Jurkat, Clone E6-1 (cell line): Measurements from ENCODE around the gene CNTN1.

Source experiments
- DNase-seq: peaks from one replicate; pipeline ENCODE4 v3.0.0-alpha.2; 2011; ENCODE audit warnings: low read depth, low spot score
- H3K4me3 ChIP-seq: 2 replicates; pipeline ENCODE4 v1.5.1; 2011; ENCODE audit warnings: mild to moderate bottlenecking, low read length, control low read depth, moderate library complexity

CNTN1 gene

GRCh38 chr12:40921563-40922163 is 229.4 kb downstream of the CNTN1 start:
- DNase-seq = peak; percentile 3
- H3K4me3 ChIP-seq = no peak overlapping the region

GRCh38 chr12:40937891-40938290 is 245.7 kb downstream of the CNTN1 start:
- no peak for DNase-seq
- no peak overlapping the region for H3K4me3 ChIP-seq

GRCh38 chr12:40942326-40942725 is 250.1 kb downstream of the CNTN1 start:
- H3K4me3 ChIP-seq = no peak overlapping the region
- DNase-seq = no peak

- DNase-seq = no peak
- no peak overlapping the region for H3K4me3 ChIP-seq
Observed at GRCh38 chr12:40945772-40946171, 253.5 kb downstream of the CNTN1 start.

- peak; percentile 27 for DNase-seq
- no peak overlapping the region for H3K4me3 ChIP-seq
Observed at GRCh38 chr12:40946612-40947194, 254.5 kb downstream of the CNTN1 start.

GRCh38 chr12:40947797-40948196 is 255.6 kb downstream of the CNTN1 start:
- DNase-seq = no peak
- H3K4me3 ChIP-seq = no peak overlapping the region

GRCh38 chr12:40953076-40953475 is 260.8 kb downstream of the CNTN1 start:
- DNase-seq = no peak

GRCh38 chr12:40957417-40957816 is 265.2 kb downstream of the CNTN1 start:
- no peak for DNase-seq
- no peak overlapping the region for H3K4me3 ChIP-seq

More at GRCh38 chr12:40953076-40953475, 260.8 kb downstream of the CNTN1 start:
- no peak overlapping the region for H3K4me3 ChIP-seq

- H3K4me3 ChIP-seq = no peak overlapping the region
- DNase-seq = no peak
Observed at GRCh38 chr12:40959041-40959440, 266.8 kb downstream of the CNTN1 start.

GRCh38 chr12:40963751-40964150 is 271.5 kb downstream of the CNTN1 start:
- DNase-seq = no peak
- H3K4me3 ChIP-seq = no peak overlapping the region

GRCh38 chr12:40969796-40970195 is 277.6 kb downstream of the CNTN1 start:
- DNase-seq = no peak
- no peak overlapping the region for H3K4me3 ChIP-seq

- no peak for DNase-seq
- no peak overlapping the region for H3K4me3 ChIP-seq
Observed at GRCh38 chr12:40970320-40970907, 278.2 kb downstream of the CNTN1 start.

- H3K4me3 ChIP-seq = no peak overlapping the region
- no peak for DNase-seq
Observed at GRCh38 chr12:40971911-40972310, 279.7 kb downstream of the CNTN1 start.

- H3K4me3 ChIP-seq = no peak overlapping the region
- no peak for DNase-seq
Observed at GRCh38 chr12:40976546-40976945, 284.3 kb downstream of the CNTN1 start.

GRCh38 chr12:40980427-40980961 is 288.3 kb downstream of the CNTN1 start:
- DNase-seq = no peak
- no peak overlapping the region for H3K4me3 ChIP-seq

- DNase-seq = no peak
- no peak overlapping the region for H3K4me3 ChIP-seq
Observed at GRCh38 chr12:40986001-40986400, 293.8 kb downstream of the CNTN1 start.

- DNase-seq = no peak
- H3K4me3 ChIP-seq = no peak overlapping the region
Observed at GRCh38 chr12:40988355-40988754, 296.1 kb downstream of the CNTN1 start.

GRCh38 chr12:40988824-40989223 is 296.6 kb downstream of the CNTN1 start:
- no peak overlapping the region for H3K4me3 ChIP-seq
- no peak for DNase-seq

GRCh38 chr12:40989785-40990184 is 297.5 kb downstream of the CNTN1 start:
- H3K4me3 ChIP-seq = no peak overlapping the region
- DNase-seq = no peak

- DNase-seq = no peak
Observed at GRCh38 chr12:40992158-40992557, 299.9 kb downstream of the CNTN1 start.

GRCh38 chr12:40992674-40993073 is 300.4 kb downstream of the CNTN1 start:
- no peak for DNase-seq
- H3K4me3 ChIP-seq = no peak overlapping the region

More at GRCh38 chr12:40992158-40992557, 299.9 kb downstream of the CNTN1 start:
- no peak overlapping the region for H3K4me3 ChIP-seq
